Thoracic aorta (tissue), 2 donors: Measurements from ENCODE around the gene FAM131C. TPM values are rescaled to one million over a fixed set of nuclear protein-coding genes. Genes with fewer than 3 reads are reported as not detected.

Experiments used
- ATAC-seq: fragments of 150-250 bp; one replicate; pipeline ENCODE4 v1.8.0; 2017; ENCODE audit warnings: low read depth; ENCODE audit not compliant: insufficient number of reproducible peaks, low FRiP score
- DNase-seq: peaks from one replicate; pipeline ENCODE4 v3.0.0-alpha.2; 2020; ENCODE audit warnings: low spot score
- H3K27ac ChIP-seq, 2 donors: fragments of 200-600 bp; sonication (generic); 1 replicate in 1 of 2; 2 replicates in 1 of 2; pipeline ENCODE4 v1.5.1; 2016; ENCODE audit warnings: mild to moderate bottlenecking in 2 of 2, moderate library complexity in 2 of 2
- H3K27me3 ChIP-seq: fragments of 200-600 bp; sonication (generic); replicated peaks from 2 replicates; pipeline ENCODE4 v1.6.0; 2016; ENCODE audit warnings: mild to moderate bottlenecking; ENCODE audit not compliant: insufficient read depth
- H3K36me3 ChIP-seq: fragments of 200-600 bp; sonication (generic); one replicate; pipeline ENCODE4 v1.5.1; 2016
- H3K4me1 ChIP-seq, 2 donors: fragments of 200-600 bp; sonication (generic); 1 replicate in 1 of 2; 2 replicates in 1 of 2; pipeline versions ENCODE4 v1.5.1 to v1.6.0; 2016; ENCODE audit warnings: low read depth in 2 of 2, mild to moderate bottlenecking in 1 of 2; ENCODE audit not compliant: control insufficient read depth in 1 of 2
- H3K4me3 ChIP-seq: fragments of 200-600 bp; sonication (generic); 2 replicates; pipeline ENCODE4 v1.5.1; 2016; ENCODE audit warnings: mild to moderate bottlenecking
- H3K9me3 ChIP-seq: fragments of 200-600 bp; sonication (generic); 2 replicates; pipeline ENCODE4 v1.5.1; 2016
- total RNA-seq, 2 donors: library from RNA; depleted of rRNA; stranded (reverse); fragments of >200 nt; gene quantifications; one replicate each; pipeline versions ENCODE4 v1.1.0 to v1.2.3, GENCODE V29; 2016
- TF ChIP-seq, protein P1 (sequence below): fragments of 200-600 bp; sonication (generic); IDR thresholded peaks from one replicate; pipeline ENCODE4 v1.5.1; 2019; ENCODE audit warnings: antibody characterized with exemption

Gene FAM131C
- total RNA-seq, 2 donors from 2014 or later, result not detected

DNA sequence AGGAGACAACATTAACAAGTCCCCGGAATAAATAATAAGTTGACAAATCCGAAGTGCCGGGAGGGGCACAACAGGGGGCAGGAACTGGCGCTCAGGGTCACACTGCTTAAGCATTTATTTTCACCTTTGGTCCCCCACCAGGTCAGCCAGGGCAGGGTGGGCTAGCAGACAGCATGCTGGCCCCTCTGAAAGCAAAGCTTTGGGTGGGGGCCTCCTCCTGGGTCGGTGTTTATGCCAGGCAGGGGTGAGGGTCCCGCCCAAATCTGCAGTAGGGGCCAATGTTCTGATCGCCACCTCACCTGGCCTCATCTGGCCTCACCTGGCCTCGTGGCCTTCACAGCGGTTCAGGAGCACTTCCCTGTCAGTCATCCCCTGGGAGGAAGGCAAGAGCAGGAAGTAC is 8.2 kb upstream of the FAM131C start:
- no peaks in the 10 kb centered on the region for H3K9me3 ChIP-seq
- peaks cover 0 to 8% of the 10 kb centered on the region in 2 donors for H3K4me1 ChIP-seq
- DNase-seq (no peak), ATAC-seq (no peak)
- H3K27me3 ChIP-seq, result no peaks in the 10 kb centered on the region
- no peaks in the 10 kb centered on the region for H3K36me3 ChIP-seq
- no peak overlapping the region for H3K4me3 ChIP-seq
- no peak overlapping the region for H3K27ac ChIP-seq
- TF ChIP-seq, protein P1, sequence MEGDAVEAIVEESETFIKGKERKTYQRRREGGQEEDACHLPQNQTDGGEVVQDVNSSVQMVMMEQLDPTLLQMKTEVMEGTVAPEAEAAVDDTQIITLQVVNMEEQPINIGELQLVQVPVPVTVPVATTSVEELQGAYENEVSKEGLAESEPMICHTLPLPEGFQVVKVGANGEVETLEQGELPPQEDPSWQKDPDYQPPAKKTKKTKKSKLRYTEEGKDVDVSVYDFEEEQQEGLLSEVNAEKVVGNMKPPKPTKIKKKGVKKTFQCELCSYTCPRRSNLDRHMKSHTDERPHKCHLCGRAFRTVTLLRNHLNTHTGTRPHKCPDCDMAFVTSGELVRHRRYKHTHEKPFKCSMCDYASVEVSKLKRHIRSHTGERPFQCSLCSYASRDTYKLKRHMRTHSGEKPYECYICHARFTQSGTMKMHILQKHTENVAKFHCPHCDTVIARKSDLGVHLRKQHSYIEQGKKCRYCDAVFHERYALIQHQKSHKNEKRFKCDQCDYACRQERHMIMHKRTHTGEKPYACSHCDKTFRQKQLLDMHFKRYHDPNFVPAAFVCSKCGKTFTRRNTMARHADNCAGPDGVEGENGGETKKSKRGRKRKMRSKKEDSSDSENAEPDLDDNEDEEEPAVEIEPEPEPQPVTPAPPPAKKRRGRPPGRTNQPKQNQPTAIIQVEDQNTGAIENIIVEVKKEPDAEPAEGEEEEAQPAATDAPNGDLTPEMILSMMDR, result no peak

DNA sequence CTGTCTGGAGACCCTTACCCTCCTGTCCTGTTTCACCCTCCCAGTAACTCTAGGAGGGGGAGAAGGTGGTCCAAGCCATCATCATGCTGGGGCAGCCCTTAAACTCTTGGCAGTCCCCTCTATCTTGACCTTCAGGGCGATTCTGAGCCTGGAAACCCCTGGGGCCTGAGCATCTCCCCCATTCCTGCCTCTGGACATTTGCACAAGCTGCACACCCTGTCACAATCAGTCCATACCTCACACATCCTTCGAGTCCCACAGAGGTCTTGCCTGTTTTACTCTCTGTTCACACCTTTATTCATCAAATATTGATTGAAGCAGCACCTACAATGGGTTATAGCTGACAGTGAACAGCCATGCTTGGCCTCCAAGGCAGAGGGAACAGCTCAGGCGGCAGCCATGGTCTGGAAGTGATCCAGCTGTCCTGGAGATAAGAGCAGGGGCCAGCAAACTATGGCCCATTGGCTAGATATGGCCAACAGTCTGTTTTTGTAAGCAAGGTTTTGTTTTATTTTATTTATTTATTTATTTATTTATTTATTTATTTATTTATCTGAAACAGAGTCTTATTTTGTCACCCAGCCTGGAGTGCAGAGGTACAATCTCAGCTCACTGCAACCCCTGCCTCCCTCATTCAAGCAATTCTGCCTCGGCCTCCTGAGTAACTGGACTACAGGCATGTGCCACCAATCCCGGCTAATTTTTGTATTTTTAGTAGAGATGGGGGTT is 7.1 kb upstream of the FAM131C start:
- Histone ChIP-seq H3K27ac (no peak overlapping the region), H3K4me1 (peaks cover 0 to 15% of the 10 kb centered on the region in 2 donors), H3K9me3 (no peaks in the 10 kb centered on the region), H3K4me3 (no peak overlapping the region), H3K27me3 (no peaks in the 10 kb centered on the region), H3K36me3 (no peaks in the 10 kb centered on the region)
- TF ChIP-seq, protein P1, result no peak
- ATAC-seq, result no peak
- no peak for DNase-seq

DNA sequence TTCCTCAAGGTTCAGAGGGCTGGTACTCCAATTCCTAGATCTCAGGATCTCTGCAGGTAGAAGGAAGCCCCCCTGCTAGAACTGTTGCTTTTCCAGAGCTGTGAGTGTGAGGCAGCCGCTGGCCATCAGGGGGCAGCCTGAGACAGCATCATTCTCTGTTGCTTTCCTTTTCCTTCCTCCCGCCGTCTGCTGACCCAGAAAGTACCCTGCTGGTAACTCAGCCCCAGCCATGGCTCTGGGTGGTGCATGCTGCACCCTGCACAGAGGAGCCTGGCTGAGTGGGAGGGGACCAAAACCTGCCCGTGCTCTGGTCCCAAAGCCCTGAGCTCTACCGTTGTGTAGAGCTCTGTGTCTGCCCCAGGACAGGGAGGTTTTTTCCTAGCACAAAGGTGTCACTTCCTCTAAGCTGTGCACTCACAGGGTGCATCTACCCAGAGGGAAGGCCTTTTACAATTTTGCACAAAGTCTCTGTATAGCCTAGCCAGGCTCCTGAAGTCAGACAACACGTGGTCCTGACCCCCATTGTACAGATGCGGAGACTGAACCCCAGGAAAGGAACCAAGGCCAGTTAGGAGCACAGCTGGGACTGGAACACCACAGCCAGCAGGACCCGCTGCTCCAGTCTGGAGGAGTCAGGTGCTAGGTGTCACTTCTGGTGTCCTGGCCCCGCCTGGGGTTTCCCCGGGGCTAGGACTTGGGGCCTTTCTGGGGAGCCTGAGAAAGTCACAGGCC is 5.6 kb upstream of the FAM131C start:
- Histone ChIP-seq H3K4me1 (peaks cover 3 to 30% of the 10 kb centered on the region in 2 donors), H3K27me3 (no peaks in the 10 kb centered on the region), H3K9me3 (no peaks in the 10 kb centered on the region), H3K36me3 (no peaks in the 10 kb centered on the region), H3K4me3 (no peak overlapping the region), H3K27ac (no peak overlapping the region)
- TF ChIP-seq, protein P1, result peak; percentile 91
- ATAC-seq, result peak; percentile 34
- DNase-seq, result no peak

DNA sequence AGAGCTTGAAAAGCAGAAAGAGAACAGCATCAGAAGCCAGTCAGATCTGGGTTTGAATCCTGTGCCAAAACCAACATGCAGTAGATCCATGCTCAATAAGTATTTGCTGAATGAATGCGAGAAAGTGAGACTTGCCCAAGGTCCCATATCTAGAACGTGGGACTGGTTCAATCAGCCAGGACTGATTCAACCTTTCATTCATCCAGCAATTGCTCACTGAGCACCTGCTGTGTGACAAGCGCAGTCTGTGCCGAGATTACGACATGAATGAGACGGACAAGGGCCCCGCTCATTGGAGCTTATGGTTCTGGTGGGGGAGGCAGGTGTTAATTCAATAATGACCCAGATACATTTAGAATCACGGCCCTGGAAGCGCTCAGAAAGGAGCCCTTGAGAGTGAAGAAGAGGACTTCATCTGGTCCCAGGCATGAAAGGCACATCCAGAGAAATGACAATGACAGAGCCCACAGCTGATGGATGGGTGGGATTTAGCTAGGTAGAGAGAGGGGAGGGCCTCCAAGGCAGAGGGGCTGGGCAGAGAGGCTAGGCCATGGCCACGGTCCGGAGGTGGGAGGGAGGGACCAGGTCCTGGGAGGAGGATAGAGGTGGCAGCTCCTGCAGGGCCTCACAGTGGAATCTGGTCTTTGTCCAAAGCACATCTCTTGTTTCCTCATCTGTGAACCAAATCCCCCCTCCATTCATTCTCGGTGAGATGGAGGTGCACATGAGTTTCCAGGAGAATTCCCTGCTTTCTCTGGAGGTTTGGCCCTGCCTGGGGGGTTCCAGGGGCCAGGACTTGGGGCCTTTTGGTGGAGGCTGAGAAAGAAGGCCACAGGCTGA is 4.2 kb upstream of the FAM131C start:
- no peak overlapping the region for H3K27ac ChIP-seq
- no peaks in the 10 kb centered on the region for H3K9me3 ChIP-seq
- peaks cover 6 to 42% of the 10 kb centered on the region in 2 donors for H3K4me1 ChIP-seq
- no peaks in the 10 kb centered on the region for H3K36me3 ChIP-seq
- DNase-seq (no peak), ATAC-seq (no peak)
- H3K27me3 ChIP-seq, result no peaks in the 10 kb centered on the region
- TF ChIP-seq, protein P1, result no peak
- no peak overlapping the region for H3K4me3 ChIP-seq

DNA sequence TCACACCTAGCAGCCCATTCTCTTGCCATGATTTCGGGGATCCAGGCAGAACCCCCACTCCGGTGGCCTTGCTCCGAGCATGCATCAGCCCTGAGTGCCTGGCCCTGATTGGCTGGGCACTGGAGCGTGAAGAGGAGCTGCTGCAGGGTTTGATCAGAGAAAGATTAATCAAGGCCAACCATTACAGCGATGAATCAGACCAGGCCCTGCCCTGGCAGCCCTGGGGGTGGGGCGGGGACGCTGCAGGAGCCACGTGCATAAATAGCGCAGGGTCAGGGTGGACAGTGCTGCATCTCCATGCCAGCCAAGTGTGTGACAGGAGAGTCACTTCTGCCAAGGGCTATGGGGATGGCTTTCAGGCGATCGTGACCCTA is 3.4 kb upstream of the FAM131C start:
- peaks cover 6 to 42% of the 10 kb centered on the region in 2 donors for H3K4me1 ChIP-seq

More for the DNA sequence above, 3.4 kb upstream of the FAM131C start:
- Histone ChIP-seq H3K4me3 (no peak overlapping the region), H3K36me3 (no peaks in the 10 kb centered on the region), H3K27me3 (no peaks in the 10 kb centered on the region), H3K9me3 (no peaks in the 10 kb centered on the region), H3K27ac (no peak overlapping the region)
- TF ChIP-seq, protein P1, result no peak
- ATAC-seq (no peak), DNase-seq (no peak)
